HG03196 (cell line): Measurements from ENCODE around the gene ZGPAT.

Experiments used
- ATAC-seq: cut with Tn5 transposase; IDR thresholded peaks from one replicate; pipeline ENCODE4 v1.9.1; 2021; ENCODE audit not compliant: unreplicated experiment

Gene ZGPAT

DNA sequence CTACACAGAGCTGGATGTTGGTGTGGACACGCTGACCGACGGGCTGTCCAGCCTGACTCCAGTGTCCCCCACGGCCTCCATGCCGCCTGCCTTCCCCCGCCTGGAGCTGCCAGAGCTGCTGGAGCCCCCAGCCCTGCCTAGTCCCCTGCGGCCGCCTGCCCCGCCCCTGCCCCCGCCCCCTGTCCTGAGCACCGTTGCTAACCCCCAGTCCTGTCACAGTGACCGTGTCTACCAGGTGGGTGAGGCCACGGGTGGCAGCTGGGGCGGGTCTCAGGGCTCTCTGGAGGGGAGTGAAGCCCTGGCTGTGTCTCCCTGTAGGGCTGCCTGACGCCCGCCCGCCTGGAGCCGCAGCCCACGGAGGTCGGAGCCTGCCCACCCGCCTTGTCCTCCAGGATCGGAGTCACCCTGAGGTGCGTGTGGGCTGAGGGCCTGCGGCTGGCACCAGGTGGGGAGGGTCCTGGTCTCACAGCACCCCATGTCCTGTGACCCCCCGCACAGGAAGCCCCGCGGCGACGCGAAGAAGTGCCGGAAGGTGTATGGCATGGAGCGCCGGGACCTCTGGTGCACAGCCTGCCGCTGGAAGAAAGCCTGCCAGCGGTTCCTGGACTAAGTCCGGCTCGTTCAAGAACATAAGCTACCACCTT, 34.7 kb downstream of the ZGPAT start:
- no peak for ATAC-seq

DNA sequence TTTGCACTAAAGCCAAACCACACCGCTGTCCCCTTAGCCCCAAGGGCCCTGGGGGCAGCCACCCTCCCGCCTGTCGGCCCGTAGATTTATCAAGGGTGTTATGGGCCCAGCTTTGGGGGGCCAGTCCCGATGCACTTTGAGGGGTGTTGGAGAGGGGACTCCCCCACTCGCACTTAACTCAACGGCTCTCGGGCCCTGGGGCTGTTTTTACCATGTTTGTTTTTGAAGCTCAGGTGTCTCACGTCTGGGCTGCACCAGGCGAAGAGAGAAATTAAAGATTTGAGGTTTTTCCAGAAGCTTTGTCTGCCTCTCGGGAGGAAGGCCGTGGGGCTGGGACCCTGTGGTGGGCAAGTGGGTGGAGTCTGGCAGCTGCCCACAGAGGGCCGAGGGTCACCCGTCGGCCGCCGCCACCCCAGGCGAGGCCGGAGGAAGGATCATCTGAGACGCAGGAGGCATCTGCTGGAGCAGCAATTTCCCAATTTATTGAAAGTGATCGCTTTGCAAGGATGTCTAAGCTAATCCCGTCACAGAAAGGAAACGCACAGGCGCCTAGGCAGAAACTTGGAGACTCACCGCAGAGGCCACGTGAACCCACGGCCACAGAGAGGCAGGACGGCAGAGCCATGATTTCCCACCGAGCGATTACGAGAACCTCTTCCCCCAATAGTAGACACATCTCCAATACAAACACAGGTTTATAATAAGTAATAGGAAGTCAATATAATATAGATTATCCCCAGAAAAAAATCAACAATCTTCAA, 35.6 kb downstream of the ZGPAT start:
- ATAC-seq, result no peak

- no peak for ATAC-seq
Observed at GRCh38 chr20:63744158-63744557, 36.3 kb downstream of the ZGPAT start.

- ATAC-seq, result no peak
Observed at GRCh38 chr20:63744574-63745423, 37.0 kb downstream of the ZGPAT start.

- no peak for ATAC-seq
Observed at GRCh38 chr20:63745424-63745805, 37.6 kb downstream of the ZGPAT start.

DNA sequence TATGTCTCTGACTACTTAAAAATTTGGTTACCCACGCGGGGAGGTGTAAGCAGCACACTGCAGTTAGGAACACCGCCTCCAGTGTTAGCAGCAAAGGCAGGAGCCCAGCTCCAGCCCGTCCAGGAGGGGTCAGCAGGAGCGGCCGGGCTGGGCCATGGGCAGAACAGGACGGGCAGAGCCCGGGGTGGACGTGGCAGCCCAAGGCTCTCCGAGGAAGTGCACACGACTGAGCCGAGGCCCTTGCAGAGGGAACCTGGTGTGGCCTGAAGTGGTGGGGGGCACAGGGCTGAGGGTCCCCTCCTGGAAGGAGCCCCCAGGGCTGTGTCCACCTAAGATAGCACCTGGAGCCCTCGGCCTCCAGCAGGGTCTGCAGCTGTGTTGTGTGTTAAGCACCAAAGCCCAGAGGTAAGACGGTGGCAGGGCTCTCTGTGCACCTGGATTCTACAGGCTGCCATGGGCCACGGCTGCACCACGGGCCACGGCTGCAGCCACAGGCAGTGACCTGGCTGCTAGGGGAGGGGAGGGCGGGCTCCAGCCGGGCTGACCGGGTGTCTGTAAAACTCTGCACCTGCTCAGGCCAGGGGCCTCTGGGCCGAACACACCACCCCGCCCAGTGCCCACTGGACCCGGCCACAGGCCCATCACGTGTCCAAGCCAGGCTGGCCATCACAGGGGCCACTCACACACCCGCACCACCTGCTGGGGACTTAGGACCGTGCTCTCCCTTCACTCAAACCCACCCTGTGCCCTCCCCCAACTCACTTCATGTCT, 38.3 kb downstream of the ZGPAT start:
- ATAC-seq, result no peak

- ATAC-seq, result no peak
Observed at GRCh38 chr20:63746751-63747315, 39.0 kb downstream of the ZGPAT start.

DNA sequence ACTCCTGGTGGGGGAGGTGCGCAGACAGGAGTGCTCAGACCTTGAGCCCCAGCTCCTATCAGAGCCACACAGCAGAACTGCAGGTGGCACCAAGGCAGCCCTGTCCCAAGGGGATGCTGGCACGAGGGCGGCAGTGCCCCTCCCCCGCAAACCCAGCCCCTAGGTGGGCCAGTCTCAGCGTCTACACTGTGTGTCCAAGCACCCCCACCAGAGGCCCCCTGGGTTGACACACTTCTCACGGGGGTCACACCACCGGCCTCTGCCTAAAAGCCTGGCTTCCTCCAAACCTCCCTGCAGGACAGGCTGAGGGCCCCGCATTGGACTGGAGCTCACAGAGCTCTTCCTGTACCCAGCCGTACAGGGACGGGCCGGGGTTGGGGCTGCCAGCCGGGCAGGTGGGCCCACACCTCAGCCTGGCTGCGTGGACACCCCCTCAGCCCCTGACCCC, 39.8 kb downstream of the ZGPAT start:
- no peak for ATAC-seq

DNA sequence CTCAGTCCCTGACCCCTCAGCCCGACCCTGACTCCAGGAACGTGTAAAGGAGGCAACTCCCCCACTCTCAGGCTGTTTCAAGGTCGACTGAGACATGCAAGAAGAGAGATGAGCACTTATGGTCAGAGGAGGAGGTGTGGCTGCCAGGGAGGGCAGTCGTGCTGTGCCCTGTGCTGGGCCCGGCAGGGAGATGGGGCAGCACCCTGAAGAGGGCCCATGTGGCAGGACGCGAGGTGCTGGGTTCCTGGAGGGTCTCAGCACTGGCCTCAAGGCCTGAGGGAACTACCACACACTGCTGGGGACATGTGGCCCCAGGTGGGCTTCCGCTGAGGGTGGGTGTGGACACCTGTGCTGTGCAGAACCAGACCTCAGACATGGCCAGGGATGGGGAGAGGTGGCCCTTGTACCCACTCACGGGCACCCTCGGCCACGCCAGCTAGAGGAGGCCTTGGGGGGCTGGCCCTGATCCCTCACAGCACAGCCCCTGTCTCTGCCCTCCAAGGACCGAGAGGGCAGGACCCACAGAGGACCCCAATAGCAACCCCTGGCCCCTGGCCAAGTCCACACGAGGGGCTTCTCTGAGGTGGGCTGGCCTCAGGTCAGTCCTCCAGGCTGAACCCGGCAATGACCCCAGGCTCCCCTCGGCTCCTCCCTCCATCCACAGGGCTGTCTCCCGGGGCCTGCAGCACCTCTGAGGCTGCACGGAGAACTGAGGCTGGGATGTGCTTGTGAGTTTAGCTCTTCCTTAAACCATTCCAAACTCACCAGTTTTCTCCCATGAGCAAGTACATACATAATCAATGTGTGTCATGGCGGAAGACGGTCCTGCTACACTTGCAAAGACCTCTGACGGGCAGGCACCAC, 40.5 kb downstream of the ZGPAT start:
- no peak for ATAC-seq

GRCh38 chr20:63748934-63749270, 41.1 kb downstream of the ZGPAT start:
- ATAC-seq, result no peak

- ATAC-seq, result no peak
Observed at GRCh38 chr20:63749597-63750508, 42.0 kb downstream of the ZGPAT start.

DNA sequence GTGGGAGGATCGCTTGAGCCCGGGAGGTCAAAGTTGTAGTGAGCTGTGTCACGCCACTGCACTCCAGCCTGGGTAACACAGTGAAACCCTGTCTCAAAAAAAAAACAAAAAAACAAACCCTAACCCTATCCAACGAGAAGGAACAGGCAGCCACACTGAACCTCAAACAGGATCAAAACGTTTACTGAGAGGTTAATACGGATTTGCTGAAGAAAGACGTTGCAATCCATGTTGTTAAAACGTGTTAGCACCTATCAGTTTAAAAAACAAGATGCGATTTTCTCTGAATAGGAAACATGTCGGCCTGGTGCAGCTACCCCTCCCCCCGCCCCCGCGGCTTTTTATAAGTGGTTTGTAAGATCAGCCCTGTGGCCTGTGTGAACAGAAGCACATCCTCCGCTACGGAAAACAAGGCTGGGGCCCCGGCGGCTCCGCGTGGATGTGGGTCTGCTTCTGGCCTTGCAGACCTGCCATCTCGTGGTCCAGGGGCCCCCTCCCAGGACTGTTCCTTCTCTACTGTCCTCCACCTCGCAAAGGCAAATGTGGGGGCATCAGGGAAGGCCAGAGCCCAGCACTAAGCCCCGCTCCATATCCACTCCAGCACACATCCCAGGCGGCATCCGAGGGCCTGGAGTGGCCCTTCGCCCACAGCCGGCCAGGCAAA, 43.1 kb downstream of the ZGPAT start:
- ATAC-seq, result no peak

DNA sequence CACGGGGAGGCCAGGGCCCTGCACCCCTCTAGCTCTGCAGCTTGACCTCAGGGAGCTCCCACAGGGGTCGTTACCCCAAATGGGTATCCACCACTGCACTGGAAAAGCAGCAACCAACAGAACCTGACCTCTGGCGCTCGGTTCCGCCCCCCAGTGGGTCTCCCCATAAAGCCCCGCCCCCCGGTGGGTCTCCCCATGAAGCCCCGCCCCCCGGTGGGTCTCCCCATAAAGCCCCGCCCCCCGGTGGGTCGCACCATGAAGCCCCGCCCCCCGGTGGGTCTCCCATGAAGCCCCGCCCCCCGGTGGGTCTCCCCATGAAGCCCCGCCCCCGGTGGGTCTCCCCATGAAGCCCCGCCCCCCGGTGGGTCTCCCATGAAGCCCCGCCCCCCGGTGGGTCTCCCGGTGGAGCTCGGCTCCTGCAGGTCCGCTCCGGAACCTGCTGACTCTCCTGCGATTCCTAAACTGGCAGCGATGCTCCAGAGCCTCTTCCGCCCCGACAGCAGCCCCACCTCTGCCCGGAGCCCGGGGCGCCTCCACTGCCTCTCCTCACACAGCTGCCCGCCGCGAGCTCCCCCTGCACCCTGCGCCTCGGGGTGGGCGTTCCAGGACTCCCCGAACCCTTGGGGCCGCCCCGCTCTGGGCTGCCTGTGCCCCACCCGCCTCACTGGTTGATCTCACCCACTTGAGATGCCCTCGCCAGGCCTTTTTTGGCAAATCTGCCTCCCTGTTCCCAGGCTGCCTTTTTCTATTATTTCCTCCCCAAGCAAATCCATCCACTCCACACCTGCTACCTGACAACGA, 43.8 kb downstream of the ZGPAT start:
- ATAC-seq, result no peak

GRCh38 chr20:63752411-63753101, 44.7 kb downstream of the ZGPAT start:
- ATAC-seq, result no peak

DNA sequence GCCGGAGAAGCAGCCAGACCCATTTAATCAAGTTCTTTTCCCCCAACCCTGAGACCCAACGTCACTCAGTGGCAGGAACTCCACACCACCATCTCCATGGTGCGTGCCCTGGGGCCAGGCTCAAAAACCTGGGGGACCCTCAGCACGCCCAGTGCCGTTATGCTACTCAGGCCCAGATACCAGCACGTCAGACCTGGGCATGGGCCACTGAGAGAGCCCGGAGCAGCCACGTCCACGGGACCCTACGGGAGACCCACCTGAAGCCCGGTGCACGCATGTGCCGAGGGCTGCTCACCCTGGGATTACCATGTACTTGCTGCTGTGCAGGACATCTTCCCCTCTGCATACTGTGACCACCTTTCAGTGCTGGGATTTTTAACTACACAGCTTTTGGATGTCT, 45.5 kb downstream of the ZGPAT start:
- no peak for ATAC-seq

DNA sequence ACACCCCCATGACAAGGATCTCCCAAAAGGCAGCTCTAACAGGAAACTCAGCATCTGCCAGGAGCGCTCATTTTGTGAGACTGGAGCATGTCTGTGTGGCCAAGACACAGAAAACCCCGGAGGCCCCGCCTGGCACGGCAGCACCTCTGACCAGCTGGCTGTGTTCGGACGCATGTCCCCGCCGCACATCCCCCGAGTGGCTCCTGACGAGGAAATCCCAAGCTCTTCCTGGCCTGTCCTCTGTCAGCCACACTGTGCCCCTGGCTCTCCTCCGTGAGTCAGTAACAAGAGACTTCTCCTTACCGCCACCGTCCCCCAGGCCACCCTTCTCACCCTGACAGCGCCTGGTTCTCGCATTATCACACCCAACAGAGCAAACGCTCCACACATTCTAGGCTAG, 46.2 kb downstream of the ZGPAT start:
- ATAC-seq, result no peak
